Esophagus muscularis mucosa (tissue), 4 donors: ENCODE results near the gene FRMD5. TPM values are rescaled to one million over a fixed set of nuclear protein-coding genes. Genes with fewer than 3 reads are reported as not detected.

Source experiments
- DNase-seq: peaks from one replicate; pipeline ENCODE4 v3.0.0-alpha.2; 2017; ENCODE audit errors: extremely low spot score
- H3K27ac ChIP-seq, 4 donors: fragments of 200-600 bp; sonication (generic); replicated peaks in 1 of 4; 1 replicate in 3 of 4; 2 replicates in 1 of 4; pipeline ENCODE4 v1.5.1; 2016 to 2019; ENCODE audit warnings: mild to moderate bottlenecking in 1 of 4
- H3K27me3 ChIP-seq, 4 donors: fragments of 200-600 bp; sonication (generic); one replicate each; pipeline versions ENCODE4 v1.5.1 to v1.6.0; 2016 to 2019
- H3K36me3 ChIP-seq, 4 donors: fragments of 200-600 bp; sonication (generic); one replicate each; pipeline ENCODE4 v1.5.1; 2016 to 2019
- H3K4me1 ChIP-seq, 4 donors: fragments of 200-600 bp; sonication (generic); one replicate each; pipeline ENCODE4 v1.5.1; 2016 to 2019
- H3K4me3 ChIP-seq, 4 donors: fragments of 200-600 bp; sonication (generic); 1 replicate in 2 of 4; 2 replicates in 2 of 4; pipeline ENCODE4 v1.5.1; 2016 to 2019; ENCODE audit warnings: mild to moderate bottlenecking in 4 of 4, moderate library complexity in 1 of 4
- H3K9me3 ChIP-seq, 4 donors: fragments of 200-600 bp; sonication (generic); 1 replicate in 3 of 4; 2 replicates in 1 of 4; pipeline ENCODE4 v1.5.1; 2016 to 2019
- EP300 ChIP-seq: sonication (generic); formaldehyde crosslinking; IDR thresholded peaks from one replicate; pipeline ENCODE4 v1.6.1; 2017; ENCODE audit warnings: antibody characterized with exemption
- POLR2A ChIP-seq: fragments of 450-650 bp; IDR thresholded peaks from one replicate; pipeline ENCODE4 v1.6.1; 2017; ENCODE audit warnings: antibody characterized with exemption, moderate library complexity, mild to moderate bottlenecking, low read depth
- POLR2AphosphoS5 ChIP-seq, 2 donors: sonication (generic); formaldehyde crosslinking; IDR thresholded peaks; one replicate each; pipeline ENCODE4 v1.6.1; 2017; ENCODE audit warnings: antibody characterized with exemption in 2 of 2
- WGBS: methylation state at CpG from one replicate; pipeline ENCODE4 v1.1.5; 2018; 5-methylcytosine and 5-hydroxymethylcytosine counted together
- intact Hi-C: fragments of 100-400 bp; cut with DNase I; formaldehyde crosslinking; loops from one replicate; pipeline ENCODE4 v1.15.1; 2023
- total RNA-seq, 4 donors: library from RNA; depleted of rRNA; stranded (reverse); fragments of >200 nt; gene quantifications; one replicate each; pipeline versions ENCODE4 v1.1.0 to v1.2.1, GENCODE V29; 2016
- TF ChIP-seq, protein P1 (sequence below), 3 experiments: fragments of 200-600 bp in 2 of 3; fragments of 450-650 bp in 1 of 3; sonication (generic) in 2 of 3; IDR thresholded peaks; one replicate each; pipeline ENCODE4 v1.5.1; 2017 to 2019; ENCODE audit warnings: antibody characterized with exemption in 3 of 3, mild to moderate bottlenecking in 2 of 3, moderate library complexity in 1 of 3

The FRMD5 gene
- total RNA-seq, 4 donors from 2014 or later: 0.42 to 1.4 (median 0.67) TPM

DNA sequence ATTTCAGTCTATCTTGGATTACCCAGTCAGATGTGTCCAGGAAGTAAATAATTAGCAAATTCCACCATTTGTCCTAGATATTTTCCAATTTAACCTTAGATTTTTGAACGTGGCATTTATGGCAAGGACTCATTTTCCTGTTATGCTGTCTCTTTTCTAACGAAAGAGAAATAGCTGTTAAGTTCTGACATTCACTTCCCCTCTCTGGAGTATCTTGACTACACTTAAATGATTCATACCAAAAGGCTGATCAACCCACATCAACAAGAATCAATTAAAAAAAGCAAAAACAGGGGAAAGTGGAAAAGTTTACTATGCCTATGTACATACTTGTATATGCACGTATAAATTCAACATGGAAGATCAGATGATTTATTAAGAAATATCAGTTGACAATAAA, 149.9 kb downstream of the FRMD5 start:
- Histone ChIP-seq H3K4me1 (no peaks in the 10 kb centered on the region), H3K27me3 (no peaks in the 10 kb centered on the region), H3K4me3 (no peak overlapping the region), H3K9me3 (no peaks in the 10 kb centered on the region), H3K27ac (no peak overlapping the region), H3K36me3 (no peaks in the 10 kb centered on the region)
- TF ChIP-seq, protein P1, sequence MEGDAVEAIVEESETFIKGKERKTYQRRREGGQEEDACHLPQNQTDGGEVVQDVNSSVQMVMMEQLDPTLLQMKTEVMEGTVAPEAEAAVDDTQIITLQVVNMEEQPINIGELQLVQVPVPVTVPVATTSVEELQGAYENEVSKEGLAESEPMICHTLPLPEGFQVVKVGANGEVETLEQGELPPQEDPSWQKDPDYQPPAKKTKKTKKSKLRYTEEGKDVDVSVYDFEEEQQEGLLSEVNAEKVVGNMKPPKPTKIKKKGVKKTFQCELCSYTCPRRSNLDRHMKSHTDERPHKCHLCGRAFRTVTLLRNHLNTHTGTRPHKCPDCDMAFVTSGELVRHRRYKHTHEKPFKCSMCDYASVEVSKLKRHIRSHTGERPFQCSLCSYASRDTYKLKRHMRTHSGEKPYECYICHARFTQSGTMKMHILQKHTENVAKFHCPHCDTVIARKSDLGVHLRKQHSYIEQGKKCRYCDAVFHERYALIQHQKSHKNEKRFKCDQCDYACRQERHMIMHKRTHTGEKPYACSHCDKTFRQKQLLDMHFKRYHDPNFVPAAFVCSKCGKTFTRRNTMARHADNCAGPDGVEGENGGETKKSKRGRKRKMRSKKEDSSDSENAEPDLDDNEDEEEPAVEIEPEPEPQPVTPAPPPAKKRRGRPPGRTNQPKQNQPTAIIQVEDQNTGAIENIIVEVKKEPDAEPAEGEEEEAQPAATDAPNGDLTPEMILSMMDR (IDR thresholded peaks at IDR 0.05): no peak
- TF ChIP-seq EP300: no peak
- TF ChIP-seq POLR2AphosphoS5 (IDR thresholded peaks at IDR 0.05): no peak
- no peak for TF ChIP-seq POLR2A
- intact Hi-C loops: no loop called here
- no peak for DNase-seq
- 62% methylated on average over 3 of the region's 3 CpGs for whole genome bisulfite sequencing

DNA sequence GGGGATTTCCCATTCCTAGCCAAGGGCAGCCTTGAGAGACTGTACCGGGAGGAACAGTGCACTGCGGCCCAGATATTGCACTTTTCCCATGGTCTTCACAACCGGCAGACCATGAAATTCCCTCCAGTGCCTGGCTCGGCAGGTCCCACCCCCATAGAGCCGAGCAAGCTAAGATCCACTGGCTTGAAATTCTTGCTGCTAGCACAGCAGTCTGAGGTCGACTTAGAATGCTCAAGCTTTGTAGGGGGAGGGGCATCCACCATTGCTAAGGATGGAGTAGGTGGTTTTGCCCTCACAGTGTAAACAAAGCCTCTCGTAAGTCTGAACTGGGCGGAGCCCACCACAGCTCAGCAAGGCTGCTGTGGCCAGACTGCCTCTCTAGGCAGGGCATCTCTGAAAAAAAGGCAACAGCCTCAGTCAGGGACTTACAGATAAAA, 156.3 kb downstream of the FRMD5 start:
- Histone ChIP-seq H3K4me3 (no peak overlapping the region), H3K36me3 (no peaks in the 10 kb centered on the region), H3K27me3 (peaks cover 0 to 15% (median 0%) of the 10 kb centered on the region in 4 donors), H3K9me3 (no peaks in the 10 kb centered on the region), H3K4me1 (peaks cover 0 to 13% (median 12%) of the 10 kb centered on the region in 4 donors), H3K27ac (no peak overlapping the region)
- DNase-seq: no peak
- intact Hi-C loops: no loop called here
- TF ChIP-seq POLR2AphosphoS5 (IDR thresholded peaks at IDR 0.05): no peak
- no peak for TF ChIP-seq POLR2A
- TF ChIP-seq, protein P1 (IDR thresholded peaks at IDR 0.05): no peak
- TF ChIP-seq EP300: no peak
- 64% methylated on average over 4 of the region's 8 CpGs for WGBS

DNA sequence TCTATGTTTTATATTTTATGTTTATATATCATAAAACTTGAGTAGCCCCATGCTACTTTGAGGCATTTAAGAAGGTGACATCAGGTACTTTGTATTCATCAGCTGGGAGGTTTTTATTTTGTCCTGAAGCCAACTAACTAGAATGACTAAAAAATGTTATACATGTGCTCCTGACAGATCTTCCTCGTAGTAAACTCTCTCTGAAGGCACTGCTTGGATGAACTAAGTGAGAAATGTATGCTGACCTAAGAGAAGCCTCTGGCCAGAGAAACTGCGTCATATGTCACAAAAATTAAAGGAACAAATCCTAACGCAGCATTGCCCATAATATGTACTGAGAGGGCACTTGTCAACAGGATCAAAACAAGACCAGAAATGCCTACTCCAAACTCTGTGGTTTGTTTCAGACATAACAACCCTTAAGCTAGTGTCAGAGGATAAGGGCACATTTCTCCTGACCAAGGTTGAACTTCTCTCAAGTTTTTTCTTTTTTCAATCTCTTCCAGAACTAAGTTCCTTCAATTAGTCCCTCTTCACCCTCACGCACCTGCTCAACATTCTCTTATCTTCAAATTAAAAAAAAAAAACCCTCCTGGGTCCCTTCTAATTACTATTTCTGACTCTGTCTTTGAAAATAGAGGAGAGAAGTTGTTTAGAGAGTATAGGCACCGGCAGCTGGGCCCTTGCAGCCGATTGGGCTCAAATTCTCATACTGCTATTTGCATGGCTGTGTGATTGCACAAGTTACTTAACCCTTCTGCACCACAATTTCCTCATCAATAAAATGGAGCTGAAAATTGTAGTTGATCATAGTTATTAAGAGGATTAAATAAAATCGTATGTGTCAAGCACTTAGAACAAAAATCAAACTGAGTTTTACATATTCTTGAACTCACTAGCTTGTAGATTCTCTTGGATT, 159.0 kb downstream of the FRMD5 start:
- no peak overlapping the region for H3K4me3 ChIP-seq
- H3K27me3 ChIP-seq: peaks cover 0 to 15% (median 0%) of the 10 kb centered on the region in 4 donors
- TF ChIP-seq, protein P1 (IDR thresholded peaks at IDR 0.05): no peak
- TF ChIP-seq EP300 (no peak), POLR2AphosphoS5 (IDR thresholded peaks at IDR 0.05) (no peak), POLR2A (no peak)
- H3K36me3 ChIP-seq: no peaks in the 10 kb centered on the region
- intact Hi-C loops: no loop called here
- no peak for DNase-seq
- 57% methylated on average over 7 of the region's 7 CpGs for WGBS
- no peak overlapping the region for H3K27ac ChIP-seq
- H3K9me3 ChIP-seq: no peaks in the 10 kb centered on the region
- peaks cover 0 to 13% (median 12%) of the 10 kb centered on the region in 4 donors for H3K4me1 ChIP-seq

DNA sequence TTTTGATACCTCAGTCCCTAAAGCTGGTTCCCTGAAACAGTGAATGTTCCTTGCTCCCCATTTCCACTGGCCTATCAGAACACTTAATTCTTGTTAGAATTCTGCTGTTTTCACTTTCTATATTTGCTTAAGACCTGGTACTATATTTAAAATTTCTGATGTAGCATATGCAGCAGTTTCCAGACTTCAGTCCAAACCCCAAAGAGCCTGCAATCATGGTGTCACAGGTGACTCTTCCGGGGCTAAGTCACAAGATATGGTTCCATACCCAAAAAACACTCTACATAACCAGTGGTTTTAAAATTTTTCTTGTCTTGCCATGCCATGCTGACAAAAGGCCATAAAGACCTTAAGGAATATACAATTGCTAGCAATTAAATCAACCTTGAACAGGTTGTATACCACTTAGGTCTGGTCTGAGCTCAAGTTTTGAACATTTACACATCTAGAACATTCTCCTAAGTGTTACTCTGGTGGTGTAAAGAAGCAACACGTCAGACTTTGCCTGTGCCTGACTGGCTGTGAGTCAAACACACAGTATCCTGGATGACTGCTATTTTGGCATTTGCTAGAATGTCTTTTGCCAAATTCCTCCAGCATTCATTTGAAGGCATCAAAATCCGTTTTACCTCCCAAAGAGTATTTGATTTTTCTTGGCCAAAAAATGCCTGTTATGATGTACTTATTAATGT, 160.0 kb downstream of the FRMD5 start:
- Histone ChIP-seq H3K27me3 (peaks cover 0 to 15% (median 0%) of the 10 kb centered on the region in 4 donors), H3K9me3 (no peaks in the 10 kb centered on the region), H3K27ac (no peak overlapping the region), H3K4me1 (peaks cover 0 to 13% (median 12%) of the 10 kb centered on the region in 4 donors), H3K4me3 (no peak overlapping the region), H3K36me3 (no peaks in the 10 kb centered on the region)
- no peak for DNase-seq
- intact Hi-C loops: no loop called here
- WGBS: 43% methylated on average over 3 of the region's 3 CpGs
- TF ChIP-seq POLR2A (no peak), POLR2AphosphoS5 (IDR thresholded peaks at IDR 0.05) (no peak), EP300 (no peak)
- TF ChIP-seq, protein P1 (IDR thresholded peaks at IDR 0.05): no peak
